HG03571 (cell line): ENCODE measurements around the gene COL4A2.

Experiments used
- ATAC-seq: cut with Tn5 transposase; IDR thresholded peaks from one replicate; pipeline ENCODE4 v1.9.1; 2021; ENCODE audit not compliant: unreplicated experiment

COL4A2 gene

GRCh38 chr13:110271313-110271712, 35.8 kb upstream of the COL4A2 start:
- ATAC-seq: no peak

- no peak for ATAC-seq
Observed at GRCh38 chr13:110272227-110272626, 34.9 kb upstream of the COL4A2 start.

- ATAC-seq: no peak
Observed at GRCh38 chr13:110272651-110273050, 34.4 kb upstream of the COL4A2 start.

- ATAC-seq: no peak
Observed at GRCh38 chr13:110273254-110273653, 33.8 kb upstream of the COL4A2 start.

GRCh38 chr13:110274687-110275086, 32.4 kb upstream of the COL4A2 start:
- ATAC-seq: no peak

- ATAC-seq: no peak
Observed at GRCh38 chr13:110275931-110276552, 31.0 kb upstream of the COL4A2 start.

GRCh38 chr13:110276553-110276950, 30.5 kb upstream of the COL4A2 start:
- no peak for ATAC-seq

- no peak for ATAC-seq
Observed at GRCh38 chr13:110277357-110277975, 29.6 kb upstream of the COL4A2 start.

GRCh38 chr13:110278859-110279258, 28.2 kb upstream of the COL4A2 start:
- no peak for ATAC-seq

- ATAC-seq: no peak
Observed at GRCh38 chr13:110279684-110280083, 27.4 kb upstream of the COL4A2 start.

- no peak for ATAC-seq
Observed at GRCh38 chr13:110280231-110280813, 26.8 kb upstream of the COL4A2 start.

GRCh38 chr13:110280985-110281688, 25.9 kb upstream of the COL4A2 start:
- ATAC-seq: no peak

GRCh38 chr13:110281736-110282135, 25.3 kb upstream of the COL4A2 start:
- ATAC-seq: no peak

GRCh38 chr13:110282316-110282841, 24.7 kb upstream of the COL4A2 start:
- ATAC-seq: no peak

- no peak for ATAC-seq
Observed at GRCh38 chr13:110283736-110284517, 23.2 kb upstream of the COL4A2 start.

GRCh38 chr13:110284779-110285484, 22.2 kb upstream of the COL4A2 start:
- no peak for ATAC-seq

GRCh38 chr13:110285991-110286832, 20.9 kb upstream of the COL4A2 start:
- no peak for ATAC-seq

- ATAC-seq: no peak
Observed at GRCh38 chr13:110286833-110287819, 20.0 kb upstream of the COL4A2 start.
